Peyer's patch (tissue), 4 donors: ENCODE measurements around the gene CDC14A.

Experiments
- CTCF ChIP-seq, 6 experiments: fragments of 450-650 bp in 4 of 6; fragments of 200-600 bp in 2 of 6; sonication (generic) in 1 of 6; IDR thresholded peaks; one replicate each; pipeline ENCODE4 v1.5.1; 2017 to 2019; ENCODE audit warnings: antibody characterized with exemption in 6 of 6, mild to moderate bottlenecking in 3 of 6, moderate library complexity in 1 of 6
- POLR2A ChIP-seq, 2 donors: fragments of 450-650 bp; IDR thresholded peaks; one replicate each; pipeline ENCODE4 v1.5.1; 2017; ENCODE audit warnings: antibody characterized with exemption in 2 of 2, mild to moderate bottlenecking in 2 of 2, moderate library complexity in 2 of 2

DNA sequence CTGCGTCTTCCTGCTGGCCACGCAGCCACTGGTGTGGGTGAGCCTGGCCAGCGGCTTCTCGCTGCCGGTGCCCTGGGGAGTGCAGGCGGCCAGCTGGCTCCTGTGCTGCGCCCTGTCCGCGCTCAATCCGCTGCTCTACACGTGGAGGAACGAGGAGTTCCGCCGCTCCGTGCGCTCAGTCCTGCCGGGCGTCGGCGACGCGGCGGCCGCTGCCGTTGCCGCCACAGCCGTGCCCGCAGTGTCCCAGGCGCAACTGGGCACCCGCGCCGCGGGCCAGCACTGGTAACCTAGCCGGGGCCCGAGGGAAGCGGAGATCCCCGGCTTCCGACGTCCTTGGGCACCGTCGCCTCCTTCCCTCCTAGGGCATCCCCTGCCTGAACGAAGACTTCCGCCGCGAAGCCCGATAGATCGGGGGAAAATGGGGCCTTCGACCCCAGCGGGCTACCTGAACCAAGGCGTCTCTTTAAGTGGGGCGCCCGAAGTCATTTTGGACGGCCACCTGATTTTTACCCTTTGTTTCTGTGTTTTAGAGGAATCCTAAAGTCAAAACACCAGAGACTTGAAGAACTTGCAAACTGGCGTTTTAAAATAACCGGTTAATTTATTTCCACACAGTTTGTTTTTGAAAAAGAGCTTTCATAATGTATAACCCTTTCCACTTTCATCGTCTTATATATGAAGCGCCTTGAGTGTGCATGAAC lies 187.7 kb downstream of the CDC14A start:
- TF ChIP-seq CTCF (IDR thresholded peaks at IDR 0.05) = no peak
- TF ChIP-seq POLR2A (IDR thresholded peaks at IDR 0.05) = no peak
